HAP-1 (cell line): ENCODE measurements around the gene INSM2.

Experiments used
- DNase-seq, 2 experiments: peaks; one replicate each; pipeline ENCODE4 v3.0.0-alpha.2; 2016 to 2020; ENCODE audit warnings: low spot score in 2 of 2
- H3K27me3 ChIP-seq: fragments of 250-450 bp; sonication (Bioruptor Pico); 2 replicates; pipeline ENCODE4 v1.5.1; 2020; ENCODE audit warnings: low read depth, mild to moderate bottlenecking, moderate library complexity
- H3K36me3 ChIP-seq: fragments of 250-450 bp; sonication (Bioruptor Pico); replicated peaks from 2 replicates; pipeline ENCODE4 v1.5.1; 2020; ENCODE audit warnings: mild to moderate bottlenecking
- H3K4me1 ChIP-seq: fragments of 250-450 bp; sonication (Bioruptor Pico); 2 replicates; pipeline ENCODE4 v1.5.1; 2020; ENCODE audit warnings: mild to moderate bottlenecking
- H3K4me3 ChIP-seq: fragments of 250-450 bp; sonication (Bioruptor Pico); 2 replicates; pipeline ENCODE4 v1.5.1; 2020; ENCODE audit warnings: mild to moderate bottlenecking, moderate library complexity
- H3K9me3 ChIP-seq: fragments of 250-450 bp; sonication (Bioruptor Pico); 2 replicates; pipeline ENCODE4 v1.5.1; 2020; ENCODE audit warnings: mild to moderate bottlenecking, moderate library complexity
- in situ Hi-C: fragments of 300-500 bp; cut with MboI; formaldehyde crosslinking; loops from 3 replicates; pipeline ENCODE4 v1.14.3; 2020; ENCODE audit warnings: low sequenced_read_pairs, inconsistent platforms, mixed read lengths

Gene INSM2

GRCh38 chr14:35531960-35532747 is 1.8 kb upstream of the INSM2 start:
- Histone ChIP-seq H3K4me1 (peaks cover 3% of the 10 kb centered on the region; the same call in 1 of the 2 replicates), H3K36me3 (no peaks in the 10 kb centered on the region), H3K9me3 (no peaks in the 10 kb centered on the region), H3K27me3 (peaks cover 45% of the 10 kb centered on the region), H3K4me3 (no peak overlapping the region)
- in situ Hi-C loops = no loop called here
- no peak for DNase-seq

DNA sequence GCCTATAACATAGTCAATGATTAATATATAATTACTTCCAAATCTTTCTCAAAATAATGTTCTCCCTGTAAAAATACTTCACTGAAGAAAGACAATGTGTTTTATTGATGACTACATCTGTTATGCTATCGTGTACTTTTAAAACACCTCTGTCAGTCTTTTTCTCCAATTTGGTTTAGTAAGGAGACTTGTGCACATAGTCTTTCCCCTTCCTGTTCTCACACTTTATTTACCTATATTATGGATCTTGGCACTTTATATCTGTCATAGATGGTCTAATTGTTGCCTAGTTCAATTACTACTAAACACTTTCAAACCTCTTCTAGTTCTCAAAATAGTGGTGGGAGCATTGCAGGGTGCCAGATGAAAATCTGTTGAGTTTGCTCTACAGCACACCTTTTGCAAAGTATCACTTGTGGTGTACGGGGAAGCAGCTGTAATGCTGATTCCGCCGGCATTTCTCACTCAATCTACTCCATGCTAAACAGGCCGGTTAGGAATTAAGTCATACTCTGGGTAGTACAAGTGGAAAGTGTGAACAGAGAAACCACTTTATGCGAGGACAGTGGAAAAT is 1.1 kb upstream of the INSM2 start:
- Histone ChIP-seq H3K27me3 (peaks cover 45% of the 10 kb centered on the region), H3K9me3 (no peaks in the 10 kb centered on the region), H3K36me3 (no peaks in the 10 kb centered on the region), H3K4me3 (peak overlapping the region; percentile 46), H3K4me1 (peaks cover 3% of the 10 kb centered on the region; the same call in 1 of the 2 replicates)
- no peak for DNase-seq
- in situ Hi-C loops = no loop called here

DNA sequence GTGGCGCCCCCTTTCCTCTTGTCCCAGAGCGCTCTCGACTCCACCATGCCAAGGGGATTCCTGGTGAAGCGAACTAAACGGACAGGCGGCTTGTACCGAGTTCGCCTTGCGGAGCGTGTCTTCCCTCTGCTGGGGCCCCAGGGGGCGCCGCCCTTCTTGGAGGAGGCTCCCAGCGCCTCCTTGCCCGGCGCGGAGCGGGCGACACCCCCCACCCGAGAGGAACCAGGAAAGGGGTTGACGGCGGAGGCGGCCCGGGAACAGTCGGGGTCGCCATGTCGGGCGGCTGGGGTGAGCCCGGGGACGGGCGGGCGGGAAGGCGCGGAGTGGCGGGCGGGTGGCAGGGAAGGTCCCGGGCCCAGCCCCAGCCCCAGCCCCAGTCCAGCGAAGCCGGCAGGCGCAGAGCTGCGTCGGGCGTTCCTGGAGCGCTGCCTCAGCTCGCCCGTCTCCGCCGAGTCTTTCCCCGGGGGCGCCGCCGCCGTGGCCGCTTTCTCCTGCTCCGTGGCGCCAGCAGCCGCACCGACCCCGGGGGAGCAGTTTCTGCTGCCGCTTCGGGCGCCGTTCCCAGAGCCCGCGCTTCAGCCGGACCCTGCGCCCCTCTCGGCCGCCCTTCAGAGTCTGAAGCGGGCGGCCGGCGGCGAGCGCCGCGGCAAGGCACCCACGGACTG is 376 bp downstream of the INSM2 start:
- in situ Hi-C loops = no loop called here
- peaks cover 3% of the 10 kb centered on the region; the same call in 1 of the 2 replicates for H3K4me1 ChIP-seq
- no peaks in the 10 kb centered on the region for H3K36me3 ChIP-seq
- H3K4me3 ChIP-seq = peak overlapping the region; percentile 46
- H3K9me3 ChIP-seq = no peaks in the 10 kb centered on the region
- DNase-seq = no peak
- H3K27me3 ChIP-seq = peaks cover 41% of the 10 kb centered on the region

GRCh38 chr14:35534873-35535482 is 1.0 kb downstream of the INSM2 start:
- H3K27me3 ChIP-seq = peaks cover 37% of the 10 kb centered on the region
- H3K4me1 ChIP-seq = peaks cover 3% of the 10 kb centered on the region; the same call in 1 of the 2 replicates
- in situ Hi-C loops = no loop called here
- DNase-seq = peak; percentile 45 to 84
- no peaks in the 10 kb centered on the region for H3K9me3 ChIP-seq
- H3K4me3 ChIP-seq = peak overlapping the region; percentile 46
- H3K36me3 ChIP-seq = no peaks in the 10 kb centered on the region

GRCh38 chr14:35535483-35536112 is 1.6 kb downstream of the INSM2 start:
- H3K27me3 ChIP-seq = peaks cover 31% of the 10 kb centered on the region
- no peaks in the 10 kb centered on the region for H3K9me3 ChIP-seq
- in situ Hi-C loops = no loop called here
- H3K4me1 ChIP-seq = peaks cover 3% of the 10 kb centered on the region; the same call in 1 of the 2 replicates
- H3K4me3 ChIP-seq = peak overlapping the region; percentile 46
- DNase-seq = no peak
- no peaks in the 10 kb centered on the region for H3K36me3 ChIP-seq

GRCh38 chr14:35539969-35540368 is 6.0 kb downstream of the INSM2 start:
- Histone ChIP-seq H3K27me3 (no peaks in the 10 kb centered on the region), H3K9me3 (no peaks in the 10 kb centered on the region), H3K4me1 (peaks cover under 1% of the 10 kb centered on the region; the same call in 1 of the 2 replicates), H3K4me3 (no peak overlapping the region), H3K36me3 (no peaks in the 10 kb centered on the region)
- in situ Hi-C loops = no loop called here
- no peak for DNase-seq

DNA sequence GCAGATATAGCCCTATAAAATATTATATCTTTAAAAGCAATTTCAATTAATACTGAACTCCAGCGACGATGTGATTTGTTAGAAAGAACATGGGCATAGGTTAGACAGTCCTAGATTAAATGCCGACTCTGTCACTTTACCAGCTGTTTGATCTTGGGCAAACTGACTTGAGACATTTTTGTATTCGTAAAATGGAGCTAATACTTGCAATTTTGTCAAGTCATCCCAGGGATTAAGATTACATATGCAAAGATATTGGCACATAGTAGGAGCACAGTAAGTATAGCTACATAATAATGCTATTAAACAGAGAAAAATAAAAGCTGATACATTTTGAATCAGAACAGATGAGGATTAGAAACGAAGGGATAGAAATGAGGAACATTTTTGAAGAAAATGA is 9.0 kb downstream of the INSM2 start:
- in situ Hi-C loops = no loop called here

GRCh38 chr14:35549551-35549950 is 15.6 kb downstream of the INSM2 start:
- Histone ChIP-seq H3K4me1 (peaks cover 16% of the 10 kb centered on the region), H3K27me3 (no peaks in the 10 kb centered on the region), H3K9me3 (no peaks in the 10 kb centered on the region), H3K36me3 (no peaks in the 10 kb centered on the region), H3K4me3 (no peak overlapping the region)
- DNase-seq = peak in 1 of 2 experiments; percentile 53
- in situ Hi-C loops = no loop called here

More for the DNA sequence above, 9.0 kb downstream of the INSM2 start:
- no peaks in the 10 kb centered on the region for H3K36me3 ChIP-seq
- H3K9me3 ChIP-seq = no peaks in the 10 kb centered on the region
- H3K4me1 ChIP-seq = no peaks in the 10 kb centered on the region
- no peak overlapping the region for H3K4me3 ChIP-seq
- no peaks in the 10 kb centered on the region for H3K27me3 ChIP-seq
- no peak for DNase-seq

GRCh38 chr14:35551081-35551480 is 17.1 kb downstream of the INSM2 start:
- H3K4me1 ChIP-seq = peaks cover 16% of the 10 kb centered on the region
- no peaks in the 10 kb centered on the region for H3K36me3 ChIP-seq
- H3K4me3 ChIP-seq = no peak overlapping the region
- H3K9me3 ChIP-seq = no peaks in the 10 kb centered on the region
- in situ Hi-C loops = no loop called here
- no peak for DNase-seq
- no peaks in the 10 kb centered on the region for H3K27me3 ChIP-seq

GRCh38 chr14:35553808-35554207 is 19.8 kb downstream of the INSM2 start:
- in situ Hi-C loops = no loop called here
- no peaks in the 10 kb centered on the region for H3K27me3 ChIP-seq
- DNase-seq = no peak

GRCh38 chr14:35556548-35556947 is 22.6 kb downstream of the INSM2 start:
- no peak for DNase-seq
- no peaks in the 10 kb centered on the region for H3K9me3 ChIP-seq
- in situ Hi-C loops = no loop called here

More at GRCh38 chr14:35553808-35554207, 19.8 kb downstream of the INSM2 start:
- Histone ChIP-seq H3K9me3 (no peaks in the 10 kb centered on the region), H3K4me3 (no peak overlapping the region), H3K36me3 (no peaks in the 10 kb centered on the region), H3K4me1 (peaks cover 31% of the 10 kb centered on the region)

GRCh38 chr14:35557221-35557747 is 23.3 kb downstream of the INSM2 start:
- H3K36me3 ChIP-seq = no peaks in the 10 kb centered on the region
- in situ Hi-C loops = no loop called here
- DNase-seq = no peak
- H3K4me3 ChIP-seq = no peak overlapping the region
- no peaks in the 10 kb centered on the region for H3K27me3 ChIP-seq
- H3K4me1 ChIP-seq = peaks cover 16% of the 10 kb centered on the region
- no peaks in the 10 kb centered on the region for H3K9me3 ChIP-seq

More at GRCh38 chr14:35556548-35556947, 22.6 kb downstream of the INSM2 start:
- no peaks in the 10 kb centered on the region for H3K36me3 ChIP-seq
- H3K4me3 ChIP-seq = no peak overlapping the region
- H3K27me3 ChIP-seq = no peaks in the 10 kb centered on the region
- H3K4me1 ChIP-seq = peaks cover 22% of the 10 kb centered on the region

DNA sequence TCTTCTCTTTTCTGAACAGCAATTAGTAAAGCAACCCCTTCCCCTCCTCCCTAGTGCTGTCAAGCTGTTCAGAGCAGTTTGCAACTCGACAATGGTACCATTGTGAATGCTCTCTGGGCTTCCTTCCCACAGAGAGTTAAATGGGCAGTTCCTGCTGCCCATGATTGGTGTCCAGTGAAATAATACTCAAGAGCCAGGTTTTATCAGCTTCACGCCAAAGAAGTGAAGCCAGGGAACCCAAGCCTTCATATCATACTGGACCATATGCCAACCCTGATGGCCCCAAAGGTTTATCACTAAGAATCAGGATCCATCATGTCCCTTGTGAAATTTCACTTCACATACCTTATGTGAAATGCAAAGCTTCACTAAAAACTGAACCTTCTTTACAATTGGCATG is 24.7 kb downstream of the INSM2 start:
- in situ Hi-C loops = no loop called here
- no peaks in the 10 kb centered on the region for H3K9me3 ChIP-seq
- H3K36me3 ChIP-seq = no peaks in the 10 kb centered on the region
- peaks cover 15% of the 10 kb centered on the region for H3K4me1 ChIP-seq
- no peak for DNase-seq
- no peaks in the 10 kb centered on the region for H3K27me3 ChIP-seq
- no peak overlapping the region for H3K4me3 ChIP-seq
